ENCODE measurements around the gene TMTC2. TPM values are rescaled to one million over a fixed set of nuclear protein-coding genes. Genes with fewer than 3 reads are reported as not detected.
"Not testable (repeated sequence)": the region's sequence is repeated elsewhere in the genome, so short reads cannot be mapped to it uniquely, and the experiment has no call there.

The TMTC2 gene
- total RNA-seq, 4 donors from 2014 or later, result 18.8 to 30.7 (median 21.0) TPM

GRCh38 chr12:82803201-82803600, 116.5 kb downstream of the TMTC2 start:
- Histone ChIP-seq H3K4me1 (no peaks in the 10 kb centered on the region), H3K27me3 (no peaks in the 10 kb centered on the region), H3K9me3 (no peaks in the 10 kb centered on the region), H3K4me3 (replicated peaks in 1 of 3) (no peak overlapping the region), H3K27ac (no peak overlapping the region), H3K36me3 (no peaks in the 10 kb centered on the region)
- intact Hi-C loops (cut with DNase I), result no loop called here
- WGBS, 2 donors, result 68 to 90% methylated on average over 3 of the region's 3 CpGs
- no peak for TF ChIP-seq CTCF (IDR thresholded peaks at IDR 0.05)
- DNase-seq, result no peak

- TF ChIP-seq CTCF (IDR thresholded peaks at IDR 0.05) (no peak), POLR2A (IDR thresholded peaks at IDR 0.05) (no peak)
- intact Hi-C loops (cut with DNase I), result no loop called here
Observed at GRCh38 chr12:82804601-82805000, 117.9 kb downstream of the TMTC2 start.

GRCh38 chr12:82805004-82805403, 118.3 kb downstream of the TMTC2 start:
- H3K27ac ChIP-seq; H3K27me3 ChIP-seq; H3K36me3 ChIP-seq; intact Hi-C loops (cut with DNase I); DNase-seq; H3K9me3 ChIP-seq; H3K4me3 ChIP-seq (replicated peaks in 1 of 3); H3K4me1 ChIP-seq: not testable (repeated sequence)
- 74 to 96% methylated on average over 2 of the region's 2 CpGs for WGBS, 2 donors

More at GRCh38 chr12:82804601-82805000, 117.9 kb downstream of the TMTC2 start:
- Histone ChIP-seq H3K27ac (no peak overlapping the region), H3K27me3 (no peaks in the 10 kb centered on the region), H3K4me3 (replicated peaks in 1 of 3) (no peak overlapping the region), H3K4me1 (no peaks in the 10 kb centered on the region), H3K9me3 (no peaks in the 10 kb centered on the region), H3K36me3 (no peaks in the 10 kb centered on the region)
- DNase-seq, result no peak
- 69 to 72% methylated on average over 2 of the region's 2 CpGs for WGBS, 2 donors

- no peak for DNase-seq
- intact Hi-C loops (cut with DNase I), result no loop called here
- Histone ChIP-seq H3K9me3 (no peaks in the 10 kb centered on the region), H3K27me3 (no peaks in the 10 kb centered on the region), H3K4me3 (replicated peaks in 1 of 3) (no peak overlapping the region), H3K36me3 (no peaks in the 10 kb centered on the region), H3K27ac (no peak overlapping the region), H3K4me1 (no peaks in the 10 kb centered on the region)
- TF ChIP-seq CTCF (IDR thresholded peaks at IDR 0.05), result no peak
- no peak for TF ChIP-seq POLR2A (IDR thresholded peaks at IDR 0.05)
- WGBS, 2 donors, result 91 to 96% methylated on average over 4 of the region's 4 CpGs
Observed at GRCh38 chr12:82805812-82806497, 119.2 kb downstream of the TMTC2 start.

GRCh38 chr12:82807132-82807737, 120.5 kb downstream of the TMTC2 start:
- H3K9me3 ChIP-seq, result no peaks in the 10 kb centered on the region
- no peak for TF ChIP-seq CTCF (IDR thresholded peaks at IDR 0.05)
- TF ChIP-seq POLR2A (IDR thresholded peaks at IDR 0.05), result no peak
- no peaks in the 10 kb centered on the region for H3K36me3 ChIP-seq
- no peak overlapping the region for H3K27ac ChIP-seq
- H3K27me3 ChIP-seq, result no peaks in the 10 kb centered on the region
- no peak for DNase-seq
- intact Hi-C loops (cut with DNase I), result no loop called here
- H3K4me3 ChIP-seq (replicated peaks in 1 of 3), result no peak overlapping the region
- H3K4me1 ChIP-seq, result no peaks in the 10 kb centered on the region
